ENCODE data around the gene PYROXD2.
"Not testable (repeated sequence)": the region's sequence is repeated elsewhere in the genome, so short reads cannot be mapped to it uniquely, and the experiment has no call there.

The PYROXD2 gene

GRCh38 chr10:98389398-98389797 is 25.6 kb downstream of the PYROXD2 start:
- no peak for DNase-seq

DNA sequence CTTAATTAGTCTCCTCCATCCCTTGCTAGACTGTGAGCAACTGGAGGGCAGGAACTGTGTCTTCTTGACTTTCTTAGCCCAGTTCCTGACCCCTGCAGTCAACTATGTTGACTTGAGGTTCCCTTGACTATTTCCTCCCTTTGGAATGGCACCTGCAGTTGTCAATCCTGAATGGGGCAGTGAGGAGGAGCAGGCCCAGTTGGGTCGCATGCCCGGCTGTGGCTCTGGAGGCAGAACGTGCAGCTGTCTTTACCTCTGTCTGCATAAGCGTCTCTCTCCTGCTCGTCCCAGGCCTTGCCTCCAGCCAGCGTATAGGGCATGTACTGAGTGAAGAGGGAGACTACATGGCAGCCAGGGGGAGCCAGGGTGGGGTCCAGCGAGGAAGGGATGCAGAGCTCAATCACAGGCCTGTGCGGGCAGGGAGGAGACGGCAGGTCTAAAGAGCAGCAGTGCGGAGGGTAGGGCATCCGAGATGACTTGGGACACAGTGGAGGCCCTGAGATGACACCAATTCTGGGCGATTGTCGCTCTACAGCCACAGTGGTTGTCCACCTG is 26.8 kb downstream of the PYROXD2 start:
- DNase-seq = no peak

DNA sequence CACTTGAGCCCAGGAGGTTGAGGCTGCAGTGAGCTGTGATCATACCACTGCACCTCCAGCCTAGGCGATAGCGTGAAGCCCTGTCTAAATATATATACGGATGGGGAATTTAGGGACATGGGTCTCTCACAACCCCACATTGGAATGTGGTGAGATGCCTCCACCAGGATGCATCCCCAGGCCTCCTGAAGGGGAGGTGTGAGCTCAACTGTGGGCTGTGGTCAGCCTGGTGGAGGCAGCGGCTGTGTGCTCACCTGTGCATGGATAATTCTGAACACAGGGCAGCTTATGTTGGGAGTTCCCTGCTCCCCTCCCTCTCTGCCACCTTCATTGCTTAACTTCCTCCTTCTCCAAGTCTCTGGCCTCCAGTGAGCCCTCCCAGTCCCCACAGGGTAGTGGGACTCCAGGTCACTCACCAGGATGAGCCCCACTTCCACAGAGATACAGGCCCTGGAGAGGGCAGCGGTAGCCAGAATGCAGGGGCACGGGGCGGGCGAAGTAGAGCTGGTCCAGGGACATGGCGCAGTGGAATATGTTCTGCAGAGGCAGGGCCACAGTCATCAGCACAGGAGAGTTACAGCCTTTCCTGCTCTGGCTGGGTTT is 30.4 kb downstream of the PYROXD2 start:
- DNase-seq = no peak

DNA sequence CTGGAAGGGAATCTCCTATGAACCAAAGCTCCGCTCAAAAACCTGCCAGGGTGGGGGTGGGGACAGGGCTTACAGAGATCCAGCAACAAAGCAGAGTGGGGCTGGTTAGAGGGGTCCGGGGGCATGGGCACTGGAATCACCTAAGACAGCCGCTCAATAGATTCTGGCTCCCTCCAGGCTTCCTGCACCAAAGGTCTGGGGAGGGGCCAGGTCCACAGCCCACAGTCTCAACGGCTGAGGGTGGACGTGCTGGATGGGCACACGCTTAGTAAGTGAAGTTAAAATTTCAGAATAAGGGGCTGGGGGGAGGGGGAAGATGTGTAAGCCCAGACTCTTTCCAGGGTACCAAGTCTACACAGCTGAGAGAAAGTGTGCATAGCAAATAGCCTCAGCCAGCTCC is 31.1 kb downstream of the PYROXD2 start:
- no peak for DNase-seq

GRCh38 chr10:98383134-98383667 is 31.8 kb downstream of the PYROXD2 start:
- not testable (repeated sequence) for DNase-seq

GRCh38 chr10:98382691-98383101 is 32.3 kb downstream of the PYROXD2 start:
- no peak for DNase-seq

DNA sequence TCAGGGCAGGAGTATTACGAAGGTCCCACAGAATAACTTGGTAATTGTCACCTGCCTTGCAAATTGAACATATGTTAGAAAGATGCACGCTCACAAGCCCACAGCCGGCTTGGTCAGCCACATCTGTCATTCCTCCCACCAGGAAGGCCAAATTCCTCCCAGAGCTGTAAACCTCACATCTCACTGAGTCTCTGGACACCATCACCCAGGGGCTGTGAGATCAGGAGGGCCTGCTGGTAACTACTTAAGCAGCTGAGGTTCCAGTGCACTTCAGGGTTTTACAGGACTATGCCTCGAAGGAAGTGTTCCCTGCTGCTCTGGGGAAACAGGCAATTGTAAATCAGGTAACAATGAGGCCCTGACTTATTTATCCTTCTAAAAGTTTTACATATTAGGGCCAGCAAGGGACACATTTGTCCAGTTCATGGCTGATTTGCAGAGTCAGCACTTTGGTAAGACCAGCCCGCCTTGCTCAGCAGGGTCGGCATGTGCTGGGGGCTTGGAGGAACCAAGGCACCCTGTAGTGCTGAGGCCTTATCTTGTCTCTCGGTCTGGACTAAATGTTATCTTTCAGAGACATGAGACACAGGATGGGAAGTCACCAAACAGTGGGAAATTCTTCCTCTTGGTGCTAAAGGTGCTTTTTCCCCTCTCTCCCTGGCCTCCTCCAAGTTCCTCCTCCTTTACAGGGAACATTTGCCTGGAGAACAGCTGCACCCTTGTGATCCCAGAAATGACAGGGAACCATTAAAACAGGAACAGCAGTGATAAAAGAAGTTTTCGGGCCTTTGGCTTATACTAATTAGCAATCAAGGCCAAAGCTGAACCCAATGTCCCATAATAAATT is 34.3 kb downstream of the PYROXD2 start:
- DNase-seq = no peak

GRCh38 chr10:98378722-98379121 is 36.3 kb downstream of the PYROXD2 start:
- no peak for DNase-seq

- no peak for DNase-seq
Measured at GRCh38 chr10:98377536-98377935, 37.4 kb downstream of the PYROXD2 start.

GRCh38 chr10:98377001-98377400 is 38.0 kb downstream of the PYROXD2 start:
- no peak for DNase-seq

GRCh38 chr10:98376485-98376884 is 38.5 kb downstream of the PYROXD2 start:
- DNase-seq = no peak

- DNase-seq = no peak
Measured at GRCh38 chr10:98374217-98374985, 40.6 kb downstream of the PYROXD2 start.

DNA sequence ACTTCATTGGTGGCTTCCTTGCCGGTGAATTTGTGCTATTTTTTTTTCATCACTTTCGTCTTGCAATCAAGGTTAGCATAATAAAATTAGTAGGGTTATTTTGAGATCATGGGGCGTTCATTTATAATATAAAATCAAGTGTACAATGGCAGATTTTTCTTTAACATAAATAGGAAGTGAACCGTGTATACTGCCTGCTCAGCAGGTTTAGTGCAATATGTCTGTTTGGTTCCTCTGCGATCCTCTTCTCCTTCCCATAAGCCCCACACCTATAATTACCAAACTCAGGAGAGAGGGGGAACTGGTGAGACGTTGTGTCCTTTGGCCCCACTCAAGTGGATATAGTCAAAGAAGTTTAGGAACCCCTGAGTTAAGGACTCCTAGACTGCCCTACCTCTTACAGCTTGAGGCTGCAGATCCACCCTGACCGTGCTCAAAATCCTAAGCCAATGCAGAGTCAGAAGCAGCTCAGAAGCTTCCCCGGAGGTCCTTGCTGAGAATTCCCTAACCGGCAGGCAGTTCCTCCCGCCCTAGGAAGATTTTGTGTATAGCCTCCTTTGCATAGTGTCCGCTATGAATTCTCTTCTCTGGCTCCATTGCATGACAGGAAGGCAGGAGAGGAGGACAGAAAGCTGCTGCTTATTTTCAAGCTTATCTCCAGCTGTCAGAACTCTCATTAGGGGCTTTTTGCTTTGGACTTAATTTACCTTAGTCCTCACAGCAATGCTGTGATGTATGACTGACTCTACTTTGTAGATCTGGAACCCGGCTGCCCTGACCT is 41.5 kb downstream of the PYROXD2 start:
- no peak for DNase-seq

DNA sequence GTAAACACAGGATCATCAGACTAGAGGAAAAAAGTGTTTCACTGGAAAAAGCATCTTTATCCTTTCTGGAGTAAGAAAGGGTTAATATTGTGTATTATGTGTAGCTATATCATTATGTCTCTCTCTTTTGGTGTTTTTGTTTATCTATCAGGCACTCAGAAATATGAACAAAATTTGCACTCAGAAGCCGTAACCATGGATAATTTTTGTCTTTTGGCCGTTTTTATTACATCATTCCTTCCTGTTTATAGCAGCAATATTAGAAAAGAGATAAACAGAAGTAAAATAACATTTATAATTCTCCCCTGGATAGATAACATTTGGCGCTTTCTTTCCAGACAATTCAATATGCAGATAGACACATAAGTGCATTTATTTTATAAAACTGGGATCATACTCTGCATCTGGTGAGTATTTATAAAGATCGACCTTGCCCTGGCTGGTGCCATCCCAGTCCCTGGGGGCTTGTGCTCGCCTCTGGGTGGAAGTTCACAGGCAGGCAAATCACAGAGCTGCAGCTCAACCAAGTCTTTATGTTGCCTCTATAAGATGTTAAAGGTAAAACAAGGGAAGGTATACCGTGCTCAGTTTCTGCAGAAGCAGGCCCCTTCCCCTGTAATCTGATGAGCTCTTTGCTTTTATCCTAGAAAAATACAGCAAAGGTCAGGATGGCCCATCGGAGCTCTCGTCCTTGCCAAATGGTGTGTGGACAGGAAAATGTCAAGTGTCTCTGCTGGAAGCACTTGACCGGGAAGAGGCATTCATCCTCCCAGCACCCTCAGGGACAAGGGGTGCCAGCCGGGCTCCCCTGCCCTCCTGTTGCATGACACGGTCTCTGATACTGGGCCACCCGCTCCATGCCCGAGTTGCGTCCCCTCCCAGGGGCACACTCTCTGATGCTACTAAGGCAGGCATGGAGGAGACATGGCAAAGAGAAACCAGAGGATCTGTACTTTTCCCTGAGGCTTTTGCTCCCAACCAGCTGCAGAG is 43.9 kb downstream of the PYROXD2 start:
- no peak for DNase-seq

GRCh38 chr10:98369801-98370200 is 45.2 kb downstream of the PYROXD2 start:
- no peak for DNase-seq

- DNase-seq = no peak
Measured at GRCh38 chr10:98368644-98369043, 46.3 kb downstream of the PYROXD2 start.

GRCh38 chr10:98367604-98368451 is 47.2 kb downstream of the PYROXD2 start:
- no peak for DNase-seq

DNA sequence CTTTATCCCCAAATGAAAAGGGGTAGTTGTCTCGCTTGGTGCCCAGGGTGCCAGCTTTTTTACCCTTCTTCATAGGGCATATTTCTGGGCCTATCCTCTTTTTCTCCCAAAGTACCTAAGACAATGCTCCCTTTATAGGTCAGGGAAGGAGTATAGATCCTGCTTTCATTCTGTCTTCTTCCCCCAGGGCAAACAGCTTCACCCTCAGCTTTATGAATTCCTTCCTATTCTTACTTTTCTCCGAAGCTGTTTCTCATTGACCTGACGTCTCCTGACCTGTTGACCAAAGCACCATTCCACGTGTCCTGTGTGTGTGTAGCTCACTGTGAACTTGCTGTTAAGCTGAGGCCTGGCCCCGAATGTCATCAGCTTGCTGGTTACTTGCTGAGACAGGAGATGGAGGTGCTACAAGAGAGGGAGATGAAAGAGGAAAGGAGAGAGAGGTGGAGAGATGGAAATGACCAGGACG is 48.9 kb downstream of the PYROXD2 start:
- DNase-seq = no peak

GRCh38 chr10:98365406-98366061 is 49.4 kb downstream of the PYROXD2 start:
- no peak for DNase-seq
